GM19025 (cell line): ENCODE data around the gene CHRM5.
"Not testable (repeated sequence)": the region's sequence is repeated elsewhere in the genome, so short reads cannot be mapped to it uniquely, and the experiment has no call there.

Source experiments
- ATAC-seq: cut with Tn5 transposase; IDR thresholded peaks from one replicate; pipeline ENCODE4 v1.9.1; 2021; ENCODE audit warnings: mild to moderate bottlenecking, low read depth, moderate library complexity; ENCODE audit not compliant: unreplicated experiment

CHRM5 gene

GRCh38 chr15:34038023-34038870, 70.0 kb downstream of the CHRM5 start:
- ATAC-seq: peak; percentile 77

GRCh38 chr15:34038871-34039789, 70.8 kb downstream of the CHRM5 start, which contains the start of gene AVEN:
Gene AVEN (minus strand): TSS chr15:34039204. CDS start chr15:34039046, 158 bp downstream.
- peak; percentile 47 for ATAC-seq

GRCh38 chr15:34039790-34040113, 71.5 kb downstream of the CHRM5 start:
- no peak for ATAC-seq

- no peak for ATAC-seq
Measured at GRCh38 chr15:34043391-34043790, 75.1 kb downstream of the CHRM5 start.

- no peak for ATAC-seq
Measured at GRCh38 chr15:34043813-34044212, 75.5 kb downstream of the CHRM5 start.

- no peak for ATAC-seq
Measured at GRCh38 chr15:34046471-34047145, 78.3 kb downstream of the CHRM5 start.

- ATAC-seq: no peak
Measured at GRCh38 chr15:34047893-34048775, 79.8 kb downstream of the CHRM5 start.

- no peak for ATAC-seq
Measured at GRCh38 chr15:34049112-34049511, 80.8 kb downstream of the CHRM5 start.

- ATAC-seq: not testable (repeated sequence)
Measured at GRCh38 chr15:34050385-34050784, 82.1 kb downstream of the CHRM5 start.

GRCh38 chr15:34054081-34054707, 85.9 kb downstream of the CHRM5 start:
- no peak for ATAC-seq

- ATAC-seq: no peak
Measured at GRCh38 chr15:34055868-34056595, 87.7 kb downstream of the CHRM5 start.

- no peak for ATAC-seq
Measured at GRCh38 chr15:34056911-34057310, 88.6 kb downstream of the CHRM5 start.

- ATAC-seq: no peak
Measured at GRCh38 chr15:34059476-34059875, 91.2 kb downstream of the CHRM5 start.

GRCh38 chr15:34059946-34060345, 91.6 kb downstream of the CHRM5 start:
- no peak for ATAC-seq

- ATAC-seq: no peak
Measured at GRCh38 chr15:34064438-34064837, 96.1 kb downstream of the CHRM5 start.

- ATAC-seq: no peak
Measured at GRCh38 chr15:34065261-34065660, 97.0 kb downstream of the CHRM5 start.

- ATAC-seq: no peak
Measured at GRCh38 chr15:34065941-34066340, 97.6 kb downstream of the CHRM5 start.

GRCh38 chr15:34070003-34070402, 101.7 kb downstream of the CHRM5 start:
- ATAC-seq: no peak

GRCh38 chr15:34076785-34077184, 108.5 kb downstream of the CHRM5 start:
- no peak for ATAC-seq
